Heart left ventricle (tissue), 16 donors: Measurements from ENCODE around the gene LNPEP. TPM values are rescaled to one million over a fixed set of nuclear protein-coding genes. Genes with fewer than 3 reads are reported as not detected.

Experiments
- ATAC-seq, 4 donors: fragments of 200-7000 bp; cut with Tn5 transposase; one replicate each; pipeline ENCODE4 v1.9.1; 2020 to 2022; ENCODE audit warnings: moderate library complexity in 4 of 4, mild to moderate bottlenecking in 3 of 4, moderate number of reproducible peaks in 1 of 4
- DNase-seq, 5 donors: peaks; one replicate each; pipeline ENCODE4 v3.0.0-alpha.2; 2020
- H3K27ac ChIP-seq, 12 donors: fragments of 200-600 bp; sonication (generic) in 4 of 12; one replicate each; pipeline versions ENCODE4 v1.5.0 to v1.8.0; 2016 to 2022; ENCODE audit warnings: mild to moderate bottlenecking in 2 of 12
- H3K27me3 ChIP-seq, 9 donors: fragments of 200-600 bp; sonication (generic) in 2 of 9; one replicate each; pipeline versions ENCODE4 v1.5.1 to v1.8.0; 2016 to 2022; ENCODE audit warnings: mild to moderate bottlenecking in 3 of 9
- H3K36me3 ChIP-seq, 9 donors: fragments of 200-600 bp; sonication (generic) in 2 of 9; one replicate each; pipeline versions ENCODE4 v1.5.0 to v1.8.0; 2018 to 2022; ENCODE audit warnings: mild to moderate bottlenecking in 2 of 9
- H3K4me1 ChIP-seq, 12 donors: fragments of 200-600 bp; sonication (generic) in 4 of 12; one replicate each; pipeline versions ENCODE4 v1.5.0 to v1.8.0; 2016 to 2022; ENCODE audit warnings: mild to moderate bottlenecking in 3 of 12
- H3K4me3 ChIP-seq, 12 donors: fragments of 200-600 bp; sonication (generic) in 4 of 12; one replicate each; pipeline versions ENCODE4 v1.5.0 to v1.8.0; 2017 to 2022; ENCODE audit warnings: mild to moderate bottlenecking in 9 of 12, moderate library complexity in 4 of 12
- H3K9me3 ChIP-seq, 12 donors: fragments of 200-600 bp; sonication (generic) in 4 of 12; one replicate each; pipeline versions ENCODE4 v1.5.0 to v1.8.0; 2016 to 2022; ENCODE audit warnings: mild to moderate bottlenecking in 1 of 12
- CTCF ChIP-seq, 12 donors: fragments of 200-600 bp; sonication (generic) in 4 of 12; IDR thresholded peaks; one replicate each; pipeline versions ENCODE4 v1.5.0 to v1.8.0; 2018 to 2022; ENCODE audit warnings: antibody characterized with exemption in 12 of 12, mild to moderate bottlenecking in 5 of 12
- POLR2A ChIP-seq, 2 donors: fragments of 450-650 bp; IDR thresholded peaks; one replicate each; pipeline ENCODE4 v1.6.1; 2017; ENCODE audit warnings: antibody characterized with exemption in 2 of 2, mild to moderate bottlenecking in 2 of 2, moderate library complexity in 2 of 2
- WGBS, 4 donors: extraction: QIAGEN DNeasy Blood & Tissue Kit in 2 of 4; methylation state at CpG; one replicate each; pipeline versions ENCODE4 v1.1.5 to v1.1.7; 2013 to 2018; 5-methylcytosine and 5-hydroxymethylcytosine counted together
- intact Hi-C, 10 donors: fragments of 100-400 bp; cut with DNase I; formaldehyde crosslinking; loops; one replicate each; pipeline versions ENCODE4 v1.11.1 to v1.14.2; 2022
- polyA plus RNA-seq, 2 donors: library from polyadenylated mRNA; stranded (reverse); fragments of 200-250 nt; gene quantifications; one replicate each; pipeline ENCODE4 v1.2.3, GENCODE V29; 2013
- total RNA-seq, 9 donors: library from RNA; depleted of rRNA in 2 of 9; stranded (reverse); fragments of >200 nt in 2 of 9; fragmentation: NEBNext Ultra II Directional in 3 of 9; extraction: Animal tissue kit (Norgen Biotek cat#: 25700) in 3 of 9; gene quantifications; one replicate each; pipeline versions ENCODE4 v1.1.0 to v1.2.4, GENCODE V29; 2016 to 2023
- donor health status: ischemic (EF 13 %, LVEDD 7.1; RV severe dilation, severe dysfunction).
- donor health status: healthy with polysubstance abuse.
- donor health status: DM: no; HTN: yes; CAD: no.
- donor health status: DM: no; HTN: no; CAD: no.
- donor health status: ischemic (EF 25% LVEDD 6.9; RV normal size, moderate dysfunction).
- donor health status: ischemic (EF 25% LVEDD 5.7; RV mildly dilated, moderate dysfunction).
- donor health status: healthy.
- donor health status: DM: yes; HTN: yes; CAD: no.
- donor health status: ischemic (EF 35%, LVEDD 5.7; RV mildly dilated, moderate dysfunction).
- donor health status: nonischemic (EF 11% LVEDD 7.7; RV severe dilation, severe dysfunction).
- donor health status: DM: yes; HTN: yes; CAD: no.
- donor health status: PGD.
- donor health status: ischemic (EF 29% LVEDD 5.4; RV normal size, mild dysfunction).
- donor health status: nonischemic (EF 23%, LVEDD 6.1; RV moderate dilation, normal function).

LNPEP gene
- total and polyA plus RNA-seq, 11 donors: 8.6 to 82.2 (median 53.1) TPM

GRCh38 chr5:96984506-96985192, 48.8 kb downstream of the LNPEP start:
- DNase-seq (no peak), ATAC-seq (no peak)
- WGBS, 4 donors: 0 to 92% (median 60%) methylated on average over 1 of the region's 1 CpG
- TF ChIP-seq CTCF (IDR thresholded peaks at IDR 0.05) (no peak), POLR2A (IDR thresholded peaks at IDR 0.05) (no peak)
- H3K27me3 ChIP-seq: no peaks in the 10 kb centered on the region
- no peak overlapping the region for H3K4me3 ChIP-seq
- intact Hi-C loops: loop anchor here in 3 of 10 donors (5.0 to 10.0 kb wide), 3 partner anchors 117 to 230 kb away; no protein-coding TSS in a partner anchor
- peaks cover 0 to 13% (median 0%) of the 10 kb centered on the region in 12 donors for H3K4me1 ChIP-seq
- no peak overlapping the region for H3K27ac ChIP-seq
- H3K36me3 ChIP-seq: peaks cover 0 to 76% (median 62%) of the 10 kb centered on the region in 9 donors
- no peaks in the 10 kb centered on the region for H3K9me3 ChIP-seq

- WGBS, 4 donors: 90 to 94% (median 92%) methylated on average over 3 of the region's 3 CpGs
- no peaks in the 10 kb centered on the region for H3K9me3 ChIP-seq
- H3K4me3 ChIP-seq: no peak overlapping the region
- DNase-seq (no peak), ATAC-seq (no peak)
- no peak for TF ChIP-seq CTCF (IDR thresholded peaks at IDR 0.05)
- TF ChIP-seq POLR2A (IDR thresholded peaks at IDR 0.05): no peak
- peaks cover 0 to 77% (median 62%) of the 10 kb centered on the region in 9 donors for H3K36me3 ChIP-seq
- H3K4me1 ChIP-seq: peaks cover 0 to 13% (median 0%) of the 10 kb centered on the region in 12 donors
- no peak overlapping the region for H3K27ac ChIP-seq
- H3K27me3 ChIP-seq: no peaks in the 10 kb centered on the region
- intact Hi-C loops: loop anchor here in 3 of 10 donors (5.0 to 10.0 kb wide), 3 partner anchors 119 to 232 kb away; no protein-coding TSS in a partner anchor
These were observed 50.6 kb downstream of the LNPEP start for GRCh38 chr5:96986450-96986849.

GRCh38 chr5:96990102-96990501, 54.2 kb downstream of the LNPEP start:
- no peak overlapping the region for H3K27ac ChIP-seq
- ATAC-seq (no peak), DNase-seq (no peak)
- 94 to 96% (median 95%) methylated on average over 4 of the region's 4 CpGs for WGBS, 4 donors
- peaks cover 0 to 1% (median 0%) of the 10 kb centered on the region in 12 donors for H3K4me1 ChIP-seq
- no peaks in the 10 kb centered on the region for H3K9me3 ChIP-seq
- peaks cover 0 to 93% (median 80%) of the 10 kb centered on the region in 9 donors for H3K36me3 ChIP-seq
- no peak overlapping the region for H3K4me3 ChIP-seq
- no peaks in the 10 kb centered on the region for H3K27me3 ChIP-seq
- intact Hi-C loops: loop anchor here in 2 of 10 donors (10.0 kb wide), 4 partner anchors 105 to 235 kb away; no protein-coding TSS in a partner anchor
- TF ChIP-seq CTCF (IDR thresholded peaks at IDR 0.05) (no peak), POLR2A (IDR thresholded peaks at IDR 0.05) (no peak)

DNA sequence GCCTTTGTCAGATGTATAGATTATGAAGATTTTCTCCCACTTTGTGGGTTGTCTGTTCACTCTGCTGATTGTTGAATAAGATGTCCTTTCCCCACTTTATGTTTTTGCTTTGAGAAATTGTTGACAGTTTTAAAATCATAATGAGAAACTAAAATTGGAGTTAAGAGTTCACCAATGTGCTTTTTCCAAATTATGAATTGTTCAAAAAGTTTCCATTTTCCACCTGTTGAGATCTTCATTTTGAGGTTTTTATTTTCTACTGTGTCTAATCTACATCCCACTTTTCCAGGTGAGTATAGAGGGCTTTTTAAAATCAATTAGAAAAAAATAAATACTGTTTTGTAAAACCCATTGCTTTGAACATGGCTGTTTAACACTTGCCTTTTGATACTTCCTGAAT, 55.8 kb downstream of the LNPEP start:
- Histone ChIP-seq H3K36me3 (peaks cover 0 to 91% (median 69%) of the 10 kb centered on the region in 9 donors), H3K4me3 (no peak overlapping the region), H3K27me3 (no peaks in the 10 kb centered on the region), H3K9me3 (no peaks in the 10 kb centered on the region), H3K27ac (no peak overlapping the region), H3K4me1 (no peaks in the 10 kb centered on the region)
- DNase-seq: no peak
- TF ChIP-seq CTCF (IDR thresholded peaks at IDR 0.05) (no peak), POLR2A (IDR thresholded peaks at IDR 0.05) (no peak)
- no peak for ATAC-seq
- intact Hi-C loops: loop anchor here in 2 of 10 donors (10.0 kb wide), 4 partner anchors 107 to 237 kb away; no protein-coding TSS in a partner anchor
